CD4-positive, alpha-beta T cell treated with Interleukin-4 for 4 hours (primary cell): Measurements from ENCODE around the gene DCDC2B.
"Not testable (repeated sequence)": the region's sequence is repeated elsewhere in the genome, so short reads cannot be mapped to it uniquely, and the experiment has no call there.

ENCODE experiments used
- DNase-seq: peaks from one replicate; pipeline ENCODE4 v3.0.0-alpha.2; 2020

Gene DCDC2B

DNA sequence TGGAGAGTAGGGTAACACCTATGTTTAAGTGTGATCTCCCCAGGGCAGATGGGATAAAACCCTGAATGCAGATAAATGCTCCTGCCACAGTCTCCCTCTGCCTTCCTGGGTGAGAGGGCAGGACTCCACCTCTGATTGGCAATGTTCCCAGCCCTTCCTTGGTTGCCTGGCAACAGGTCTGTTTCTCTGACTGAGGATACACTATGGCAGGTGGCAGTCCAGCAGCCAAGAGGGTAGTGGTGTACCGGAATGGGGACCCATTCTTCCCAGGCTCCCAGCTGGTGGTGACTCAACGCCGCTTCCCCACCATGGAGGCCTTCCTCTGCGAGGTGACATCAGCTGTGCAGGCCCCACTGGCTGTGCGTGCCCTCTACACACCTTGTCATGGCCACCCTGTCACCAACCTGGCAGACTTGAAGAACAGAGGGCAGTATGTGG is at the start of gene DCDC2B:
DCDC2B (plus strand) TSS at position 199 of the 438 bp plus-strand sequence; CDS start at position 204, 5 bp downstream.
- peak; percentile 28 for DNase-seq

GRCh38 chr1:32159189-32159588 is 49.7 kb upstream of the DCDC2B start:
- DNase-seq: no peak

DNA sequence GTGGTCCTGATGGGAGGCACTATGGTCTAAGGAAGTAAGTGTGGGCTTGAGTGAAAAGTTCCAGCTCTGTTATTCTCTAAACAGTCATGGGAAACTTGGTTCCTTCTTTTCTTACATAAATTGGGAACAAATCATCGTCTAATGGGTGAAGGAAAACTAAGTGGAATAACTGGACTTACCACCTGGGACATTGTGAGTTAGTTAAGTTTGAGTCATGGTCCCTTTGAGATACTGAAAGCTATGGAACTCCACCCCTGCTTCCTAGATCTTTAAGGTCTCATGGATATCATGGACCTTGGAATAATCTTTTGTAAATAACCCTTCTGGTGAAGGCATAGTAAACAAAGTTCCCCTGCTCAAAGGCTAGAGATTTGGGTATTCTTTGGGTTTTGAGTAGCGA is 45.5 kb upstream of the DCDC2B start:
- no peak for DNase-seq

DNA sequence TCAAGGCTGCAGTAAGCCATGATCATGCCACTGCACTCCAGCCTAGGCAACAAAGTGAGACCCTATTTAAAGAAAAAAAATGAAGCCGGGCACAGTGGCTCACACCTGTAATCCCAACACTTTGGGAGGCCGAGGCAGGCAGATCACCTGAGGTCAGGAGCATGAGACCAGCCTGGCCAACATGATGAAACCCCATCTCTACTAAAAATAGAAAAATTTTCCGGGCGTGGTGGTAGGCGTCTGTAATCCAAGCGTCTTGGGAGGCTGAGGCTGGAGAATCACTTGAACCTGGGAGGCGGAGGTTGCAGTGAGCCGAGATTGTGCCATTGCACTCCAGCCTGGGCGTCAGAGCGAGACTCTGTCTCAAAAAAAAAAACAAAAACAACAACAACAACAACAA is 43.3 kb upstream of the DCDC2B start:
- not testable (repeated sequence) for DNase-seq

GRCh38 chr1:32170991-32171390 is 37.9 kb upstream of the DCDC2B start:
- no peak for DNase-seq

DNA sequence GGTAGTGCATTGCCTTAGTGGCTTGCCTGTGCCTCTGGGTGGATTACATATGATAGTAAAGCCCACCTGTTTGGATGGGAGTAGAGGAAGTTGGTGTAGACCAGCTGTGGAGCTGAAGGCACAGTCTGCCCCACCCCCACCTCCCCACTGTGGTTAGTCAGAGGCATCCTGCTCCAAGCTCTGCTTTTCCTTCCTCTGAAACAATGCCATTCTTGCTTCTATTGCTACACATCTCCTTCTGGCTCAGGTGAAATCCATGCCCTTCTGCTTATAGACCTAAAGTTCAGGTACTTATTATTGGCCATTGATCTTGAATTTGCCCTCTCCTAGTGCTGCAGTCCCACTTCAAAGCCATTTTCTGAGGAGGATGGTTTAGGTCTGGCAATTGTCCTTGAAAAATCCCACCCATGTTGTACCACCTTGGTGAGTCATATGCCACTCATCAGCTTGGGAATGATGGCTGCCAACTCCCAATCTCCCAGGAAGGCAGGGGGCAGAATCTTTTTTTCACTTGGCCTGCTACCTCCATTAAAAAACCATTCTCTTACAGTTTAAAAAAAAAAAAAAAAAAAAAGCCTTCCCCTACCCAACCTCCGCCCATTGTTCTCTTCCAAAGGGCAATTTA is 36.2 kb upstream of the DCDC2B start:
- no peak for DNase-seq

- DNase-seq: no peak
Observed at GRCh38 chr1:32178380-32179192, 30.3 kb upstream of the DCDC2B start.

GRCh38 chr1:32179193-32179442 is 29.8 kb upstream of the DCDC2B start:
- no peak for DNase-seq

DNA sequence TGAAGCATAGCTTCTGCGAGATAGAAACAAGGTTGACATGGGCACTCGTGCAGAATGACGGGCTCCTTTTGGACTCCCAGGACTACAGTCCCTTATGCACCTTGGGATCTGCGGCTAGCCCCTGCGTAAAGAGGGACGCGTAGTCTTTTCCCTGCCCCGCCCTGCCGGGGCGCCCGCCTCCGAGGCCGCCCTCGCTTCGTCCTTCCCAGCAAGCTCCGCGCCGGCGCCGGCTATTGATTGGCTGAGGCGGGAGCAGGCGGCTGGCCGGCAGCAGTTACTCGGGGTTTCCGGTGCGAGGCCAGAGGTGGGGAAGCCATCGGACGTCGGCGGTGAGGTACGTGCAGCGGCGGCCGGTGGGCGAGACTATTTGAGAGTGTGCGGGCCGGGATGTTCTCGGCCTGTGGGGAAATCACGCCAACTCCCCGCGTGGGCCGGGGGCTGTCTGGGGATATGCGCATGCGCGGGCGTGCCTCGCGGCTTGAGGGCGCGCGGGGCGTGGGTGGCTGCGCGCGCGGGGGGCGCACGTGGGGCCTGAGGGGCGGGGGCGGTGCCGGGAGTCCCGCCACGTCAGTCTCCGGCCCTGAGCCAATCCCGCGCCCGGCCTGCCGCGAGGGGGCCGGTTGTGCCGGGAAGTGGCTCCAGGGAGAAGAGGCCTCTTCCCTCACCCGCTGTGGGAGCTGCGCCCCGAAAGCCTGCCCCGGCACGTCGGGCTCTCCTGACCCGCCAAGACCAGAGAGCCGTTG is 29.3 kb upstream of the DCDC2B start, which contains the start of gene TXLNA:
TXLNA (plus strand) TSS at position 233 of the 743 bp plus-strand sequence. CDS start 671 bp downstream, outside the sequence.
- DNase-seq: peak; percentile 87

DNA sequence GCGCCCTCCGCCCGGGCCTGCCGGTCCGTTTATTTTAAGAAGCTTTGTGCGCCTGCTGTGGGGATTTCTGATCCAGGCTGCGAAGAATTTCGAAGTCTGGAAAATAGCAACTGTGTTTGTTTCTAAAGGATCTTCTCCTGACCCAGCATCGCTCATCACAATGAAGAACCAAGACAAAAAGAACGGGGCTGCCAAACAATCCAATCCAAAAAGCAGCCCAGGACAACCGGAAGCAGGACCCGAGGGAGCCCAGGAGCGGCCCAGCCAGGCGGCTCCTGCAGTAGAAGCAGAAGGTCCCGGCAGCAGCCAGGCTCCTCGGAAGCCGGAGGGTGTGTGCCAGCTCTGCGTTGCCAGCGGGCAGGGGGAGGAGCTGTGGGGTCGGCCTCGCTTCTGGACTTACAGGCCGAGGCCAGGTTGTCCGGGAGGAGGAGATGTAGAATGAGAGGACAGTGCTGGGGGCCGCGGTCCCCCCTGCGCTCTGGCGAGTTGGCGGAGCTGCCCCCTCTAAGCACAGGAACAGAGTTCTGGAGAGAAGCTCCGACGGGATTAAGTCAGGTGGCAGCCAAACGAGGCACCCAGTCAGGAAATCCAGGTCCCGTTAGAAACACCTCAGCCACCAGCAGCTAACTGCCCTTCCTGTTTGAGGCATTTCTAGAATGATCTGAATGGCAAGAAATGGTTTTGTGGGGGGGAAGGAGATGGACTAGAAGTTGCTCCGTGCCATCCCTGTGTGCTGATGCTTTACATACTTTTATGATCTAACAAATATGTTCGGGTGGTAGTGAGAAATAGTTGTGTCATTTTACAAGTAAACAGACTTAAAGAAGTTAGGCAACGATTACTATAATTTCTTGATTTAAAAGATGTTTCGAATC is 28.5 kb upstream of the DCDC2B start:
- peak; percentile 18 for DNase-seq

DNA sequence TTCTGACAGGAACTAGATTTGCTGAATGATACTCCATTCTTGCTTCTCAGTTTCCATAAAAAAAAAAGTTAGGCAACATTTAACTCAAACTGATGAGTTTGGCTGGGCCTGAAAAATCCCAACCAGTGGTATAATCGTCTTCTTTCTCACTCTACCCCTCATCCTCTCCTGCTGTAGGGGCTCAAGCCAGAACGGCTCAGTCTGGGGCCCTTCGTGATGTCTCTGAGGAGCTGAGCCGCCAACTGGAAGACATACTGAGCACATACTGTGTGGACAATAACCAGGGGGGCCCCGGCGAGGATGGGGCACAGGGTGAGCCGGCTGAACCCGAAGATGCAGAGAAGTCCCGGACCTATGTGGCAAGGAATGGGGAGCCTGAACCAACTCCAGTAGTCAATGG is 27.8 kb upstream of the DCDC2B start:
- DNase-seq: no peak

GRCh38 chr1:32181563-32181962 is 27.3 kb upstream of the DCDC2B start:
- DNase-seq: no peak

DNA sequence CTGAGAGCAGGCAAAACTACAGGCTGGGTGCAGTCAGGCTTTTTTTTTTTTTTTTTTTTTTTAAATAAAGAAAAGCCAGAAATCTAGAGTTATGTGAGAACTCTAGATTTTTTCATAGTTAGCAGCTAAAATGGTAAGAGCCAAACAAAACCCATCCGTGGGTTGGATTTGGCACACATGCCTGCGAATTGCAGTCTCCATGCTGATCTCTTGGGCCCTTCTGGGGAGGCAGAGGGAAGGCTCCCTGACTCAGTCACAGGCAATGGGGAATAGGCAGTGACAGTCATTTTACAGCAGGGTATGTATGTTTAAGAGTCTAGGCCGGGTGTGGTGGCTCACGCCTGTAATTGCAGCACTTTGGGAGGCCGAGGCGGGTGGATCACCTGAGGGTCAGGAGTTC is 26.8 kb upstream of the DCDC2B start:
- no peak for DNase-seq

GRCh38 chr1:32184650-32185049 is 24.2 kb upstream of the DCDC2B start:
- no peak for DNase-seq

DNA sequence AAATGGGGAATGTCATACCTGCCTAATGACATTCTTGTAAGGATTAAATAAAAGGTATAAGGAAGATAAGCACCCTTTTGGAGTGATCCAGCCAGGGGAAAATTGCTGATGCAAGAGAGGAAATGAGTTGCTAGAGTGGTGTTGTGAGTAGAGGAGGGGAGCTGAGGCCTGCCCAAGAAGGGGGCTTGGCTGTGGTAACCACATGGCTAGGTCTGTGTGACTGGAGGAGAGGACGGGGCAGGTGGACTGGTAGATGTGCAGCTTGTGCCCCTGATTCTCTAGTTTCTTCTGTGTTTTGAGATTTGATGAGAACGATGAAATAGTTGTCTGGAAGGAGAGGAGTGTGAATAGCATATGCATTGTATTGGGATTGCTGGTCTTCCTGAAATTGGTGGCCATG is 22.8 kb upstream of the DCDC2B start:
- DNase-seq: no peak

DNA sequence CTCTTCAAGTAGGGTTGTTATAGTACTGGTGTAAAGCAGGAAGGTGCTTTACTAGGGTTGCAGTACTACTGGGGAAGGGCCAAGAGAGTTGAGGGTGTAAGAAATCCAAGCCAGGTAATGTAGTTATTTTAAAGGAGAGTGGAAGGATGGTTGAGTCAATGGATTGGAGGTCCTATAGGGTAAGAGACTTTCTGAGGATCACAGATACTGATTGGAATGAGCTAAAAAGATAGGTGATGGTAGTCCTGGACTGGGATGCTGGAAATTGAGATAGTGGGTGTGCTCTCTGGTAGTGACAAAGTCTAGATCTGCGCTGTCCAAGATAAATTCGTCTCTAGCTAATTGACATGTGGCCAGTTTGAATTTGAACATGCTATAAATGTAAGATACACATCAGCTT is 22.4 kb upstream of the DCDC2B start:
- DNase-seq: no peak

- DNase-seq: no peak
Observed at GRCh38 chr1:32187850-32188249, 21.0 kb upstream of the DCDC2B start.

DNA sequence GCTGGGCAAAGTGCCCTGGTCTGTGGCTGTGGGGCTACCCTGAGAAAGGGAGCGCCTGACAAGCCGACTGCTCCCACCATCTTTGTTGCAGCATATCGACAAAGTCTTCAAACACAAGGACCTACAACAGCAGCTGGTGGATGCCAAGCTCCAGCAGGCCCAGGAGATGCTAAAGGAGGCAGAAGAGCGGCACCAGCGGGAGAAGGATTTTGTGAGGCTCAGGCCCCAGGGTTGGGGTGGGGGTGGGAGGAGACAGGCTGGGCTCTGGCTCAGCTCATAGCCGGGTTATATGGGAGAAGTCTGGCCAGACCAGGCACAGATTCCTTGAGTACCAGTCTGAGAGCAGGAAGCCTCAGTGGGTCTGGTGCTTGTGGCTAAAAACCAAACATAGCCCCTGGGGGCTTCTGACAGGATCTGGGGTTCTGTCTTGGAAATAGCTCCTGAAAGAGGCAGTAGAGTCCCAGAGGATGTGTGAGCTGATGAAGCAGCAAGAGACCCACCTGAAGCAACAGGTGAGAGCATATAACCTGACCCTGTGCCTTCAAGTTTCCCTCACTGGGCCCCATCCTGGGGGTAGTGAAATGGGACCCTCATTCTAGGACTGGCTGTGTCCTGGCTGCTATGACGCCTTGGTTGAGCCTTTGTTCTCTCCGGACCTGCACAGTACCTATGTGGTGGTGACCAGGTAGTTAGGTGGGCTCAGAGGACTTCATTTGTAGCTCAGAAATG is 16.5 kb upstream of the DCDC2B start:
- DNase-seq: no peak

DNA sequence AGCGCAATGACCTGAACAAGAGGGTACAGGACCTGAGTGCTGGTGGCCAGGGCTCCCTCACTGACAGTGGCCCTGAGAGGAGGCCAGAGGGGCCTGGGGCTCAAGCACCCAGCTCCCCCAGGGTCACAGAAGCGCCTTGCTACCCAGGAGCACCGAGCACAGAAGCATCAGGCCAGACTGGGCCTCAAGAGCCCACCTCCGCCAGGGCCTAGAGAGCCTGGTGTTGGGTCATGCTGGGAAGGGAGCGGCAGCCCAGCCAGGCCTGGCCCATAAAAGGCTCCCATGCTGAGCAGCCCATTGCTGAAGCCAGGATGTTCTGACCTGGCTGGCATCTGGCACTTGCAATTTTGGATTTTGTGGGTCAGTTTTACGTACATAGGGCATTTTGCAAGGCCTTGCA is 13.9 kb upstream of the DCDC2B start:
- no peak for DNase-seq

DNA sequence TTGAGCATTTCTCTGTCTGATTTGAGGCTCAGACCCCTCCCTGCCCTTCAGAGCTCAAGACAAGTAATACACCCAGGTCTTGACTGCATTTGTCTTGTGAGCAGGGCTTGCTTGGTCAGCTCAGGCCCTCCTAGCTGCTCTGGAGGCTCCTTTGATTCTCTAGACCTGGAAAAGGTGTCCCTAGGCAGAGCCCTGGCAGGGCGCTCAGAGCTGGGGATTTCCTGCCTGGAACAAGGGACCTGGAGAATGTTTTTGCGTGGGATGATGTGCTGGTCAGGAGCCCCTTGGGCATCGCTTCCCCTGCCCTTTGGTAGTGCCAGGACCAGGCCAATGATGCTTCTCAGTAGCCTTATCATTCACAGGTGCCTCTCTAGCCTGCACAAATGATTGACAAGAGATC is 13.4 kb upstream of the DCDC2B start:
- DNase-seq: no peak

GRCh38 chr1:32195972-32196823 is 12.7 kb upstream of the DCDC2B start:
- DNase-seq: no peak
